HT1080 (cell line): ENCODE results near the gene ABLIM3. TPM values are rescaled to one million over a fixed set of nuclear protein-coding genes. Genes with fewer than 3 reads are reported as not detected.

Experiments used
- DNase-seq: peaks from one replicate; pipeline ENCODE4 v3.0.0-alpha.2; 2015; ENCODE audit warnings: low read depth
- total RNA-seq: library from RNA; depleted of rRNA; stranded (reverse); fragments of >200 nt; shearing (Covaris generic); gene quantifications from 2 replicates; pipeline ENCODE4 v1.2.3, GENCODE V29; 2014

Gene ABLIM3
- total RNA-seq, 1 experiment from 2014 or later = 30.4 TPM

DNA sequence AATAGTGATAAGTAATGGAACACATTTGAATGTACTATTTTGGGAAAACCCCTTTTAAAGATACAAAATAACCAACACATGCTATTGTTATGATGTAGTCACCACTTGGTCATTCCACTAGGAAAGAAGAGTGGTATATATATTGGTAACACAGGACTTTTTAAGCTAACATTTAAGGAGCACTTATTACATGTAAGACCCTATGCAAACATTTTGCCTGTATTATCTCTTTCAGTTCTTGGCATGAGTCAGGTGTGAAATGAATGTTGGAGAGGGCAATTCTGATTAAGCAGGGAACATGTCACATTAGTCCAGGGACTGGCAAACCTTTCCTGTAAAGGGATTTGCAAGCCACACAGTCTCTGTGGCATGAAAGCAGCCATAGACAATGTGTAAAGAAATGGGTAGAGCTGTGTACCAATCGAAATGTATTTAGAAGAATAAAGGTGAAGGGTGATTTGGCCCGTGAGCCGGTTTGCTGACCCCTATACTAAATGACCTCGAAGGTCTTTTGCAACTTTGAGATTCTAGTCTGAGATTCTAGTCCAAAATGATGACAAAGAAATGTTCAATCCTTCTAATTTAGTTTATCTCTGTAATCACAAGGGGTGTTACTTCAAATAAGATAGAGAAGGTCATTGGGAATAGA, 15.3 kb downstream of the ABLIM3 start:
- no peak for DNase-seq

GRCh38 chr5:149157330-149157729, 16.0 kb downstream of the ABLIM3 start:
- DNase-seq = no peak

- DNase-seq = no peak
Observed at GRCh38 chr5:149160291-149160787, 19.0 kb downstream of the ABLIM3 start.

GRCh38 chr5:149161026-149161687, 19.9 kb downstream of the ABLIM3 start:
- DNase-seq = no peak

- DNase-seq = no peak
Observed at GRCh38 chr5:149161850-149162249, 20.6 kb downstream of the ABLIM3 start.

DNA sequence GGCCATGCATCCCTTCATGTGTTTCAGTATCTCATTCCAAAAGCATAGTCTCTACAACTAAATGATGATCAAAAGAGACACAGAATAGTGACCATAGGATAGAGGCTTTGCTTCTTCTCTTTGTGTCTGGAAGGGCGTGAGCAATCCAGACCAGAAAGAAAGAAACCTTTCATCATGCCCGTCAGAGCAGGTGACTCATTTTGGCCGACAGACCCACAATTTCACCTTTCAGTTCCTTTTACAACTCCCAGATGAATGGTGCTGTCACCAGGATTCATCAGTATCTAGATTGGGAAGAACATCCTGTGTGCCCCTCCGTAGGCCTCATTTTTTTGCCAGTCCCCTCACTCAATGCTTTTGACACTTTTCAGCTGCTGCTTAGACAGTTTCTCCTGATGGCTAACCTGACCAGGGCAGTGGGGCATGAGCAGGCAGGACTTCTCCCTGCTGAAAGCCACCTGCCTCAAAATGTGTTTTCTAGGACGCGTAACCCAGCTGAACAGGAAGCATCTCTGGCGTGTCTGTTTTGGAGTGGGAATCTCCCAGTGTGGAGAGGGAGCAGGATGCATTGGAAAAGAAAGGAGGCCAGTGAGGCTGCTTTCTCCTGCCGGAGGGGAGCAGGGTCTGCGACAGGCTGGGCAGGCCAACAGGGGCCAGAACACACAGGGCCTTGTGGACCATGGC, 21.2 kb downstream of the ABLIM3 start:
- DNase-seq = peak; percentile 94

GRCh38 chr5:149164731-149165130, 23.4 kb downstream of the ABLIM3 start:
- DNase-seq = no peak

DNA sequence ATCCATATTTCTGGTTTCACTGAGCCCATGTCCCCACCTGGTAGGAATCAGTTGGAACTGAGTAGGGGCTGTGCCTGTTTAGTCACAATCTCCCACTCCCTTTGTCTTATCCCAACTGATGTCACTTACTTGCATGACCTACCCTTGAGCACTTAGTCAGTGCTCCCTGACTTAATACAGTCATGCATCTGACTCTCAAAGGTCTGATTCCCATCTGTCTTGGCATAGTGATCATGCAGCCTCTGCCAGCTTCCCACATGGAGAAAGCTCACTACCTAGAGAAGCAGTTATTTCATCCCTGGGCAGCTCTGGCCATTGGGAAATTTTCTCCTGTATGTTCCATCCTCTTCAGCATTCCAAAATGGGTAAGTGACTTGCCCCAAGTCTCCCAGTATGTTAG, 24.8 kb downstream of the ABLIM3 start:
- DNase-seq = peak; percentile 63

- no peak for DNase-seq
Observed at GRCh38 chr5:149166591-149167100, 25.4 kb downstream of the ABLIM3 start.

GRCh38 chr5:149168276-149168906, 27.1 kb downstream of the ABLIM3 start:
- no peak for DNase-seq

- no peak for DNase-seq
Observed at GRCh38 chr5:149170299-149170698, 29.0 kb downstream of the ABLIM3 start.

GRCh38 chr5:149172261-149172660, 31.0 kb downstream of the ABLIM3 start:
- peak; percentile 89 for DNase-seq

DNA sequence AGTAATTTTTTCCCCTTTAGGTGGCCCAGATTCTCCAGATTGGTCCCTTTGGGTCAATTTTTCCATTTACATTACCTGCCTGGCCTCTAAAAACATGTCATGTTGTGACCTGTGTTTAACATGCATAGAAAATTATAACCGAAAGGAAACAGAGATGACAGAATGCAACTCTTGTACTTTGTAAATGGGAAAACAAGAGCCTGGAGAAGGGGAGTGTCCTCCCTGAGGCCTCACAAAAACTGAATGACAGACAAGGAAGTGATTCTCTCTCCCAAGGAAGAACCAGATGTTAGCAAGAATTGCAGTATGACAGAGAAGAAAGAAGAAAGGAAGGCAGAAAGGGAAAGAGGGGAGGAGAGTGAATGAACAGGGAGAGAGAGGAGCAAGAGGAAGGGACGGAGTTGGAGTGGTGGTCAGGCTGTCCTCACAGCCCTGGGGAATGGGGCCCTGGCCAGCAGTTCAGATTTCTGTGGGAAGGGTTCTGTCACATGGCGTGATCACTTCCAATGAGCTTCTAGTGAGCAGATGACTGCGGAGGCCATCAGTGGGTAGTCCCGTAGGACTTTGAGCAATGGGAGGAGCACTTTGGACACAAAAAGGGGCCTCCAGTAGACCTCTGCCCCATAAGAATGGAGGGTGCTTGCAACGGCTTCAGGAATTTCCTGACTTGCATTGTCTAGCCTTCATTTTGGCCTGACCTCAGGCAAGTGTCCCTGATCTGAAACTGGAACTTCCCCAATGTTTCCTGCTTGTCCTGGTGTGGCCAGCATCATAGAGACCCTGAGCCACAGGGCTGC, 31.6 kb downstream of the ABLIM3 start:
- no peak for DNase-seq

- peak; percentile 69 for DNase-seq
Observed at GRCh38 chr5:149174847-149175234, 33.5 kb downstream of the ABLIM3 start.

GRCh38 chr5:149175346-149176105, 34.2 kb downstream of the ABLIM3 start:
- DNase-seq = no peak

DNA sequence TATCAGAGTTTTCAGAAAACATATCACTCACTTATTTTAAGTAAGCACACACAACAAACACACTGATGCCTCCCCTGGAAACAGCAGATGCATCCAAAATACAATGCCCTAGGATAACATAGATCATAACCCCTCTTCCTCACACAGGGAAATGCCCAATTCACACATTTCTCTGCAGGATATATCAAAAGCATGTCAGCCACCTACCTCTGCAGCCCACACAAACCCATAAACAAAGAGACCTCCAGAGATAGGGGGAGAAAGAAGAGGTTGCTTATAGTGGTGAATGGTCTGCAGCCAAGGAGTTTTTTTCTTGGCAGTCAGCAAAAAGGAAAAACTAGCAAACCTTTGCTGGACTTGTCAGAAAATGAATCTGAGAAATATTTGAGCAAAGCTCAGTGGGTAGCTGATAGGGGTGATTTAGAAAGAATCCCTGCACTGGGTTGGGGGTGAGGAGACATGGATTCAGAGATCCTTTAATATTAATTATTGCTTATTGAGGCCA, 36.1 kb downstream of the ABLIM3 start:
- DNase-seq = no peak

DNA sequence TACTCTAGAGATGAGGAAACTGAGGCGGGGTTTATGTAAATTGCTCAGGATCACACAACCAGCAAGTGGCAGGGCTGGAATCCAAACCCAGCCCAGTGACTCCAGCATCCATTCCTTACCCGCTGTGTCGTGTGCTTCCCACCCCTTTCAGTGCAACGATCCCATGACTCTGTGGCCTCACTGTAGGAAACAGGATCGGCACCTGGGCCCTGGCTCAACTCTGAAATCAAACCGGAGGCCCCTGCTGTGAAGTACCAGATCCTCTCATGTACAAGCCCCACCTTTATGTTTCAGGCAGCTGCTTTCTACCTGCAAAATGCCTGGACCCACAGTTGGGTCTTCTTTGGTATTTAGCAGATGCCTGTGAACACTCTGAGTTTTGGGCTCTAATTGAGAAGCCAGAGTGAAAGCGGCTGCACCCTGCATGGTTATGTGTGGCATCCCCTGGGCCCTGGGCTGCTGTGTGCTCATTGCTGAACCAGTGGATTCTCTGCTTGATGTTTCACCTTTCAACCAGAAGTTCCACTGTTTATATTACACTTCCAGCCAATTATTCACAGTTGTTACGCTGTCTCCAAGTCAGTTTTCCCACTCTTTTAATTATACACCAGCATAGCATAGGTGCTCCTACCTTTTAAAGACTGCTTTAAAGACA, 36.7 kb downstream of the ABLIM3 start:
- no peak for DNase-seq

DNA sequence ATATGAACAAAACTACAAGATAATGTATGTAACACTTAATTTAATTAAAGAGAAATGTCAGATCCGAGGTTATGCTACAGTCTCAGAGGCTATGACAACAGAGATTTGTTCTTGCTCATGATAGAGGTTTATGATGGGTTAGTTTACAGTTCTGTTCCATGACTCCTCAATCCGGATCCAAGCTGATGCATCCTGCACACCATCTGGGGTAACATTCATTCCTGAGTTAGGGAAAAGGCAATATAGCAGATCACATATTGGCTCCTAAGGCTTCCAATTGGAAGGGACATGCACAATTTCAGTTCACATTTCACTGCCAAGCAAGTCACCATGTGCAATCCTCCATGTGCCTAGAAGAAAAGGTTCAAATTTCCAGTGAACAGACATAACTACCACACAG, 40.4 kb downstream of the ABLIM3 start:
- DNase-seq = no peak

- no peak for DNase-seq
Observed at GRCh38 chr5:149182241-149182640, 40.9 kb downstream of the ABLIM3 start.
